ENCODE measurements around the gene GH2. TPM values are rescaled to one million over a fixed set of nuclear protein-coding genes. Genes with fewer than 3 reads are reported as not detected.
"Not testable (repeated sequence)": the region's sequence is repeated elsewhere in the genome, so short reads cannot be mapped to it uniquely, and the experiment has no call there.

Gene GH2
- total RNA-seq, 4 donors from 2014 or later = not detected

DNA sequence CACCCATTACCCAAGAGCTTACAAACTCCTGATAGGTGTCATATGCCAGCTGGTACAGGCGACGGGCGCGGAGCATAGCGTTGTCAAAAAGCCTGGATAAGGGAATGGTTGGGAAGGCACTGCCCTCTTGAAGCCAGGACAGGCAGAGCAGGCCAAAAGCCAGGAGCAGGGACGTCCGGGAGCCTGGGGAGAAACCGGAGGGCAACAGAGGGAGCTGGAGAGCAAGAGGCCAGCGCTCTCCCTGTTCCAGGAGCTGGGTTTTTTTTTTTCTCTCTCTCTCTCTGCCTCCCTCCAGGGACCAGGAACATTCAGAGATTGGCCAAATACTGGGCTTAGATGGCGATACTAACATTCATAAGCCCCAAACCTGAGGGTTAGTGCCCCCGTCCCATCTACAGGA, 407 bp downstream of the GH2 start:
- not testable (repeated sequence) for H3K36me3 ChIP-seq; H3K4me1 ChIP-seq; H3K4me3 ChIP-seq; H3K27ac ChIP-seq; H3K27me3 ChIP-seq; DNase-seq (ENCODE audit: low spot score in 2 of 2); H3K9me3 ChIP-seq
- 73% methylated on average over 11 of the region's 11 CpGs for WGBS

- no peaks in the 10 kb centered on the region for H3K27me3 ChIP-seq
- WGBS = no CpG with 5 or more reads among the region's 12 CpGs
Measured at GRCh38 chr17:63880706-63881105, 1.0 kb downstream of the GH2 start.

GRCh38 chr17:63878413-63878812, 3.3 kb downstream of the GH2 start:
- H3K36me3 ChIP-seq; H3K4me3 ChIP-seq; H3K27me3 ChIP-seq; H3K27ac ChIP-seq; H3K9me3 ChIP-seq; H3K4me1 ChIP-seq; DNase-seq (ENCODE audit: low spot score in 2 of 2): not testable (repeated sequence)
- 92% methylated on average over 9 of the region's 9 CpGs for WGBS

More at GRCh38 chr17:63880706-63881105, 1.0 kb downstream of the GH2 start:
- no peaks in the 10 kb centered on the region for H3K4me1 ChIP-seq
- no peaks in the 10 kb centered on the region for H3K36me3 ChIP-seq
- no peak overlapping the region for H3K4me3 ChIP-seq
- H3K27ac ChIP-seq = no peak overlapping the region
- TF ChIP-seq EP300 (IDR thresholded peaks at IDR 0.05) (no peak), POLR2AphosphoS5 (IDR thresholded peaks at IDR 0.05) (no peak), POLR2A (IDR thresholded peaks at IDR 0.05) (no peak)
- TF ChIP-seq, protein P1, sequence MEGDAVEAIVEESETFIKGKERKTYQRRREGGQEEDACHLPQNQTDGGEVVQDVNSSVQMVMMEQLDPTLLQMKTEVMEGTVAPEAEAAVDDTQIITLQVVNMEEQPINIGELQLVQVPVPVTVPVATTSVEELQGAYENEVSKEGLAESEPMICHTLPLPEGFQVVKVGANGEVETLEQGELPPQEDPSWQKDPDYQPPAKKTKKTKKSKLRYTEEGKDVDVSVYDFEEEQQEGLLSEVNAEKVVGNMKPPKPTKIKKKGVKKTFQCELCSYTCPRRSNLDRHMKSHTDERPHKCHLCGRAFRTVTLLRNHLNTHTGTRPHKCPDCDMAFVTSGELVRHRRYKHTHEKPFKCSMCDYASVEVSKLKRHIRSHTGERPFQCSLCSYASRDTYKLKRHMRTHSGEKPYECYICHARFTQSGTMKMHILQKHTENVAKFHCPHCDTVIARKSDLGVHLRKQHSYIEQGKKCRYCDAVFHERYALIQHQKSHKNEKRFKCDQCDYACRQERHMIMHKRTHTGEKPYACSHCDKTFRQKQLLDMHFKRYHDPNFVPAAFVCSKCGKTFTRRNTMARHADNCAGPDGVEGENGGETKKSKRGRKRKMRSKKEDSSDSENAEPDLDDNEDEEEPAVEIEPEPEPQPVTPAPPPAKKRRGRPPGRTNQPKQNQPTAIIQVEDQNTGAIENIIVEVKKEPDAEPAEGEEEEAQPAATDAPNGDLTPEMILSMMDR (IDR thresholded peaks at IDR 0.05) = no peak
- DNase-seq (ENCODE audit: low spot score in 2 of 2) = no peak
- no peaks in the 10 kb centered on the region for H3K9me3 ChIP-seq

- DNase-seq (ENCODE audit: low spot score in 2 of 2) = not testable (repeated sequence)
Measured at GRCh38 chr17:63874693-63875092, 7.1 kb downstream of the GH2 start.

DNA sequence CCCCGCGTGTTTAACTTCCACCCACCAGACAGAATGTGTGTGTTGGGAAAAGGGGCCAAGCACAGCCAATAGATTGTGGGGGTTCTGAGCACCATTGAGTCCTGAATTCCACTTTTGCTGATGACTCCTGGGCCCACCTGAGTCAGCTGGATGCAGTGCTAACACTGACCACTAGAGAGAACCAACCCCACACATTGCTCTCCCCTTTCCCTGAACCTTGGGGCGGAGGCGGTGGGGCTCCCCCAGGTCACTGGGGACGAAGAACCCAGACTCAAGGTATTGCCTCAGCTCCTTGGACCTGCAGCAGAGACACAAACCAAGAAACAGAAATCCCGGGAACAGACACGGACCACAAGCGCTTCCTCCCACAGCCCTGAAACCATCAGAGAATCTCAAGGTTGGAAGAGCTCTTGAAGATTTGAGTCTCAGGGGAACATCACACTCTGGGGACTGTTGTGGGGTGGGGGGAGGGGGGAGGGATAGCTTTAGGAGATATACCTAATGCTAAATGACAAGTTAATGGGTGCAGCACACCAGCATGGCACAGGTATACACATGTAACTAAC, 7.6 kb downstream of the GH2 start:
- DNase-seq (ENCODE audit: low spot score in 2 of 2); H3K9me3 ChIP-seq; H3K27ac ChIP-seq; H3K4me1 ChIP-seq; H3K27me3 ChIP-seq; H3K36me3 ChIP-seq; H3K4me3 ChIP-seq: not testable (repeated sequence)
- 81% methylated on average over 4 of the region's 8 CpGs for WGBS

More at GRCh38 chr17:63874693-63875092, 7.1 kb downstream of the GH2 start:
- 87% methylated on average over 6 of the region's 6 CpGs for WGBS
- H3K4me3 ChIP-seq, H3K9me3 ChIP-seq, H3K27ac ChIP-seq, H3K27me3 ChIP-seq, H3K4me1 ChIP-seq, H3K36me3 ChIP-seq: not testable (repeated sequence)

DNA sequence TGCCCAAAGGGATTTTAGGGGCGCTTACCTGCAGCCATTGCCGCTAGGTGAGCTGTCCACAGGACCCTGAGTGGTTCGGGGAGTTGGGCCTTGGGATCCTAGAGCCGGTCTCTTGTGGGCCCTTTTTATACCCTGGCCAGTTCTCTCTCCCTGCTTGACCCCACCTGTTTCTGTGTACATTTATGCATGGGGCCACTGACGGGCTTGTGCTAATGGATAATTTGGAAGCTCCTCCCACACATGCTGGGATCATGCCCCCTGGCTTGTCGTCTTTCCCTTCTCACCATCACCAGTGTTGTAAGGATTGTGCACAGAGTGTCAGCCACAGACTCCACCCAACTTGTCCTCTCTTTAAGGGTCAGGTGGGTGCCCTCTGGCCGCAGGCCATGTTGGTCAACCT, 8.2 kb downstream of the GH2 start, which contains the start of gene CSH2:
Gene CSH2, minus strand, starts transcription at position 101 of the 400 bp plus-strand sequence. Its CDS starts 63 bp downstream, at position 38.
- not testable (repeated sequence) for H3K4me1 ChIP-seq; H3K27me3 ChIP-seq; DNase-seq (ENCODE audit: low spot score in 2 of 2); H3K36me3 ChIP-seq; H3K9me3 ChIP-seq; H3K4me3 ChIP-seq; H3K27ac ChIP-seq
- no CpG with 5 or more reads among the region's 7 CpGs for WGBS

- WGBS = 96% methylated on average over 13 of the region's 15 CpGs
- not testable (repeated sequence) for H3K27me3 ChIP-seq; H3K4me3 ChIP-seq; H3K4me1 ChIP-seq; H3K27ac ChIP-seq; H3K9me3 ChIP-seq; H3K36me3 ChIP-seq; DNase-seq (ENCODE audit: low spot score in 2 of 2)
Measured at GRCh38 chr17:63871646-63872365, 9.9 kb downstream of the GH2 start.

DNA sequence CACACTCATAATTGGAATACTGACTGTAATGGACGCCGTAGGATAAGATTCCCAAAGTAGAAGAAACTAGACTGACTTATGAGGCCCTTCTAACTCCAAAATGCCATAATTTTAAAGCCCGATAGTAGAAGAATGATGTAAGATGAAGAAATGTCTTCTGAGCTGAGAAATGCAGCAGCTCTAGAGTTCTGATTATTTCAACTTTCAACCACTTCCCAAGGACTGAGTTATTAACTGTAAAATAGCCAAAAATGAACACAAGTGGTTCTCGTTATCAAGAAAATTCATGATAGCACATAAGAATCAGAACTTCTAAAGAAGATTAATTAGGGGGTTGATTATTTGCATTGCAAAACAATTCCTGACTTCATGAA, 11.5 kb downstream of the GH2 start:
- not testable (repeated sequence) for H3K4me1 ChIP-seq; DNase-seq (ENCODE audit: low spot score in 2 of 2); H3K27ac ChIP-seq; H3K27me3 ChIP-seq; H3K9me3 ChIP-seq; H3K4me3 ChIP-seq; H3K36me3 ChIP-seq
- 77% methylated on average over 4 of the region's 4 CpGs for WGBS

DNA sequence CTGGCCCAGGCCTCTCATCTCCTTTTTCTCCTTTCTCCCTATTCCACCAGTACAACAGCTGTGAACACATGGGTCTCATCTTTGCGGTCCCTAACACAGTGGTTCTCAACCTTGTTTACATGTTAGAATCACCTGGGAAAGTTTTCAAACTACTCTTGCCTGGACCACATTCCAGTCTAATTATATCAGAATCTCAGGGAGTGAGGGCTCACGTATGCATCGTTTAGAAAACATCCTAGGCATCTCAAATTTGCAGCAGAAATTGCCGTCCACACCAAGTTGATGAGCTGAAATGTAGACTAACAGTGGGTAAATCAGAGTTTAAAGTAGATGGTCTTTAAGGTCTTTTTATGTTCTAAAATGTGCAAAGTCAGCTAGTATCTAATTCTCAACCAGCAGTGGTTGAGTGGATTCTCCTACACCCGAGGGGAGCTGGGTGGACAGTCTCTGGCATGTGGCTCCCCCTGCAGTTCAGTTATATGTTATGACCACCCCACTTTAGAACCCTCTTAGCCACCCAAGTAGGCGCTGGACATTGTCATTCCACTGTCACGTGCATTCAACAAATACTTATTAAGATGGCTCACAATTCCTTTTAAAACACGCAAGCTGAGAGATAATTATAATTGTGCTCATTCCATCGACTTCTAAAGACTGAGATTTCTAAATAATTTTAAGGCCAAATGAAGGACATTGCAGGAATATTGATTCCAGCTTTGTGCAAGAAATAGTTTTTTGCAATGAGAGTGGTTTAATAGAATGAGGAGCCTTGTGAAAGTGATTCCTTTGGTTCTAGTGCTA, 12.1 kb downstream of the GH2 start:
- not testable (repeated sequence) for DNase-seq (ENCODE audit: low spot score in 2 of 2); H3K4me1 ChIP-seq; H3K36me3 ChIP-seq; H3K27me3 ChIP-seq; H3K4me3 ChIP-seq; H3K27ac ChIP-seq; H3K9me3 ChIP-seq
- 53% methylated on average over 9 of the region's 9 CpGs for WGBS

DNA sequence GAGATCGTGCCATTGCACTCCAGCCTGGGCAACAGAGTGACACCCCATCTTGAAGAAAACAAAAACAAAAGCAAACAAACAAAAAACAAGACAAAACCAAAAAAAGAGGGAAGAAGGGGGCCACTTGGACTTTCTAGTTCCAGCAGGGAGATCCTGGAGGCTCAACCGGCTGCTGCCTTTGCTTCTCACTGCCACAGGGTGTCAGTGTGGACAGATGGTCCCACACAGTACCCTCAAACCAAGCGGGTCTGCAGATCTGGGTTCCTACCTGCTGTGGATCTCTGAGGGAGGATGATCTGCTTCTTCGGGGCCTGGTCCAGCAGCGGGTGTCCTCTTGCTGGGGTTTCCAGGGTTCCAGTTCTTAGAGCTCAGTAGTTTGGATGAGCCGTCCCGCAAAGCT, 15.1 kb downstream of the GH2 start:
- 82% methylated on average over 7 of the region's 7 CpGs for WGBS
- H3K4me1 ChIP-seq; H3K27ac ChIP-seq; H3K27me3 ChIP-seq; H3K4me3 ChIP-seq; H3K9me3 ChIP-seq; H3K36me3 ChIP-seq; DNase-seq (ENCODE audit: low spot score in 2 of 2): not testable (repeated sequence)
